ENCODE results near the gene TMA16. TPM values are rescaled to one million over a fixed set of nuclear protein-coding genes. Genes with fewer than 3 reads are reported as not detected.
"Not testable (repeated sequence)": the region's sequence is repeated elsewhere in the genome, so short reads cannot be mapped to it uniquely, and the experiment has no call there.

TMA16 gene
- total RNA-seq, 2 experiments from 2014 or later = 54.7 to 63.6 TPM

- no peak for ATAC-seq
- no peaks in the 10 kb centered on the region for H3K4me1 Mint-ChIP-seq
- H3K27me3 Mint-ChIP-seq = no peaks in the 10 kb centered on the region
- intact Hi-C loops (cut with DNase I, micrococcal nuclease) = no loop called here
- ChIA-PET CTCF (no interaction called here), POLR2A (no interaction called here)
- H3K27ac Mint-ChIP-seq = no peak overlapping the region
- H3K4me3 Mint-ChIP-seq = no peak overlapping the region
- no peaks in the 10 kb centered on the region for H3K9me3 Mint-ChIP-seq (ENCODE audit: low read depth)
- DNase-seq = no peak
- peaks cover 49% of the 10 kb centered on the region for H3K36me3 Mint-ChIP-seq (ENCODE audit: low read depth)
Observed at GRCh38 chr4:163523791-163524365, 29.4 kb downstream of the TMA16 start.

DNA sequence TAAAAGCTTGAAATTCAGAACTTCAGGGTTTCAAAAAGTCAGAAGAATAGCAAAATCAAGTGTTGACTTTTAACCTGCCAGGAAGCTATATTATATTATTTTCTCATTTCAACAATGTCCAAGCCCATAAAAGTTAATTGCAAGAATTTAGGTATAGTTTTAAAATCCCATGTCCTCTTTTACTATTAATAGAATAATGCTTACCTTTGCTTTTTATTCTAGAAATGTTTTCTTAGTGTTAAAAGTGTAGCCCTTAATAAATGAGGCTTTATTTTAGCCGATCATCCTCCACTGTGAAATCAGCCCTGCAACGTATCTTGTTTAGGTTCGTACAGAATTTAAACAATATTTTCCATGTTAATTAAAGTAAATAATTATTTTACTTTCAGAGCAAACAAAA, 31.5 kb downstream of the TMA16 start:
- POLR2A ChIA-PET = no interaction called here
- DNase-seq (no peak), ATAC-seq (no peak)
- H3K4me3 Mint-ChIP-seq = no peak overlapping the region
- CTCF ChIA-PET = interaction anchor here (0.6 to 1.3 kb wide), 4 partner anchors 18 to 265 kb away, joined by 3 read pairs; no protein-coding TSS in a partner anchor
- intact Hi-C loops (cut with DNase I, micrococcal nuclease) = no loop called here
- H3K27ac Mint-ChIP-seq = no peak overlapping the region
- H3K36me3 Mint-ChIP-seq (ENCODE audit: low read depth) = peaks cover 48% of the 10 kb centered on the region
- H3K4me1 Mint-ChIP-seq = no peaks in the 10 kb centered on the region
- no peaks in the 10 kb centered on the region for H3K9me3 Mint-ChIP-seq (ENCODE audit: low read depth)
- H3K27me3 Mint-ChIP-seq = no peaks in the 10 kb centered on the region

DNA sequence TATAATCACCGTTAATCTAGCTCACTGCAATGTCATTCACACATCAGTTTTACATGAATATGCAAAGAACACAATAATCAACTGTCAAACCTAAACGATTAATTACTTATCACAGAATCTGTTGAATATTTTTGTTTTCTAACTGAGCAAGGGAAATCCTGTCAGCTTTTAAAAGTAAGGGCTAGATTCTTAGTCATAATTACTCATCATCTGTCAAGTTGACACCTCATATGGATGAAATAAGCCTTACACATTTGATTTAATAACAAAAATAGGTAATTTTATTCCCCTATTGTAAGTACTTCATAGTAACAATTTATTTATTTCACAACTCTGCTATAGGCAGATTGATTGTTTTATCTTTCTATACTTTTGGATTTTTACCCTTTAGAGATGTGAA, 32.7 kb downstream of the TMA16 start:
- ATAC-seq (no peak), DNase-seq (no peak)
- no peak overlapping the region for H3K27ac Mint-ChIP-seq
- intact Hi-C loops (cut with DNase I, micrococcal nuclease) = no loop called here
- H3K4me3 Mint-ChIP-seq = no peak overlapping the region
- peaks cover 45% of the 10 kb centered on the region for H3K36me3 Mint-ChIP-seq (ENCODE audit: low read depth)
- ChIA-PET POLR2A (no interaction called here), CTCF (interaction anchor here (0.7 kb wide), 2 partner anchors 21 to 42 kb away, joined by 3 read pairs; no protein-coding TSS in a partner anchor)
- H3K4me1 Mint-ChIP-seq = no peaks in the 10 kb centered on the region
- no peaks in the 10 kb centered on the region for H3K9me3 Mint-ChIP-seq (ENCODE audit: low read depth)
- no peaks in the 10 kb centered on the region for H3K27me3 Mint-ChIP-seq

- H3K27ac Mint-ChIP-seq = no peak overlapping the region
- no peak overlapping the region for H3K4me3 Mint-ChIP-seq
- ChIA-PET CTCF (interaction anchor here (0.6 kb wide), 1 partner anchor 32 kb away, joined by 3 read pairs; no protein-coding TSS in a partner anchor), POLR2A (no interaction called here)
- no peaks in the 10 kb centered on the region for H3K27me3 Mint-ChIP-seq
- no peaks in the 10 kb centered on the region for H3K9me3 Mint-ChIP-seq (ENCODE audit: low read depth)
- no peak for ATAC-seq
- DNase-seq = no peak
- no peaks in the 10 kb centered on the region for H3K4me1 Mint-ChIP-seq
- intact Hi-C loops (cut with DNase I, micrococcal nuclease) = no loop called here
- peaks cover 37% of the 10 kb centered on the region for H3K36me3 Mint-ChIP-seq (ENCODE audit: low read depth)
Observed at GRCh38 chr4:163528653-163529052, 34.2 kb downstream of the TMA16 start.

DNA sequence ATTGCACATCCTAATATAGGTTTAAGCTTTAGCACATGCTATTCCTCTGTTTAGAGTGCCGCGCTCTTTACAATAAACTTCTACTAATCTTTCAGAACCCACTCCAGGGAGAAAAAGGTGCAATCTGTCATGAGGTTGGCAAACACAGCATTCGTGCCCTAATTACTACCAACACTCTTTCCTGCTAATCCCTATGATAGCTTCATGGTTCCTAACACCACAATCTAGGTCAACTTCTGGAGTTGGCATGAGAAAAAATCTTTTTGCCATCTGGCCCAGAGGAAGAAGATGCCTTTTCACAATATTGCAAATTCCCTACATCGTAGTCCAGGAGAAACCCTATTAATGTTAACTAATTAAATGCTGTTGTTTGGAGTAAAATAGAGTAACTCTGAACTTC, 39.6 kb downstream of the TMA16 start:
- CTCF ChIA-PET = interaction anchor here (0.7 kb wide), 1 partner anchor 236 kb away, joined by 3 read pairs; no protein-coding TSS in a partner anchor
- H3K9me3 Mint-ChIP-seq (ENCODE audit: low read depth) = no peaks in the 10 kb centered on the region
- H3K36me3 Mint-ChIP-seq (ENCODE audit: low read depth) = peaks cover 21% of the 10 kb centered on the region
- DNase-seq = no peak
- POLR2A ChIA-PET = no interaction called here
- intact Hi-C loops (cut with DNase I, micrococcal nuclease) = no loop called here
- H3K4me3 Mint-ChIP-seq = no peak overlapping the region
- ATAC-seq = no peak
- H3K27me3 Mint-ChIP-seq = no peaks in the 10 kb centered on the region
- H3K4me1 Mint-ChIP-seq = no peaks in the 10 kb centered on the region
- no peak overlapping the region for H3K27ac Mint-ChIP-seq

- DNase-seq = no peak
- peaks cover 13% of the 10 kb centered on the region for H3K36me3 Mint-ChIP-seq (ENCODE audit: low read depth)
- CTCF ChIA-PET = interaction anchor here (0.6 to 1.6 kb wide), 4 partner anchors 8 to 15 kb away, joined by 3 to 4 read pairs (median 3); no protein-coding TSS in a partner anchor
- no peaks in the 10 kb centered on the region for H3K27me3 Mint-ChIP-seq
- H3K4me1 Mint-ChIP-seq = no peaks in the 10 kb centered on the region
- peak; percentile 44 for ATAC-seq
- POLR2A ChIA-PET = no interaction called here
- H3K27ac Mint-ChIP-seq = no peak overlapping the region
- H3K9me3 Mint-ChIP-seq (ENCODE audit: low read depth) = no peaks in the 10 kb centered on the region
- intact Hi-C loops (cut with DNase I, micrococcal nuclease) = no loop called here
- H3K4me3 Mint-ChIP-seq = no peak overlapping the region
Observed at GRCh38 chr4:163535657-163536056, 41.2 kb downstream of the TMA16 start.

DNA sequence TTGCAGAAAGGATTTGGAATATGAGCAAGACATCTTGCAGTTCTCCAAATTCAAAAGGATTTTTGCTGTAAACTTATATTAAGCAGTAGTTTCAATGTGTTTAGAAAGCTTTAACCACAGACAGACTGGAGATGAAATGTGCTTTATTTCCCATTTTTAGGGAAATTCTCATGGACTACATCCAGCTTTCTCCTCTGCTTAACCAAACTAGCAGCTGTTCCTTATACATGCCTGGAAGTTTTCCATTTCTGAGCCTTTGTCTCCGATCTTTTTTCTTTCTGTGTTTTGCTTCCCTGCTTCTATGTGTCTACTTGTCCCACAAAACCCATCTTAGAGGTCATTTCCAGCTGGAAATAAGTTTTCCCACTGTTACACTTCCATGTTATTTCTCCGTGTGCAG, 41.6 kb downstream of the TMA16 start:
- CTCF ChIA-PET = interaction anchor here (0.9 to 1.6 kb wide), 5 partner anchors 8 to 14 kb away, joined by 3 to 5 read pairs (median 3); no protein-coding TSS in a partner anchor
- no peak overlapping the region for H3K4me3 Mint-ChIP-seq

GRCh38 chr4:163537114-163537513, 42.6 kb downstream of the TMA16 start:
- intact Hi-C loops (cut with DNase I, micrococcal nuclease) = no loop called here
- Mint-ChIP-seq H3K9me3 (ENCODE audit: low read depth) (no peaks in the 10 kb centered on the region), H3K27ac (no peak overlapping the region), H3K4me3 (no peak overlapping the region), H3K4me1 (no peaks in the 10 kb centered on the region), H3K36me3 (ENCODE audit: low read depth) (peaks cover 7% of the 10 kb centered on the region), H3K27me3 (no peaks in the 10 kb centered on the region)
- POLR2A ChIA-PET = no interaction called here
- ATAC-seq (no peak), DNase-seq (no peak)
- CTCF ChIA-PET = interaction anchor here (1.0 to 1.6 kb wide), 4 partner anchors 8 to 51 kb away, joined by 3 to 5 read pairs (median 3); no protein-coding TSS in a partner anchor

More for the DNA sequence above, 41.6 kb downstream of the TMA16 start:
- Mint-ChIP-seq H3K27me3 (no peaks in the 10 kb centered on the region), H3K4me1 (no peaks in the 10 kb centered on the region), H3K27ac (no peak overlapping the region), H3K9me3 (ENCODE audit: low read depth) (no peaks in the 10 kb centered on the region), H3K36me3 (ENCODE audit: low read depth) (peaks cover 10% of the 10 kb centered on the region)
- DNase-seq = no peak
- ATAC-seq = no peak
- intact Hi-C loops (cut with DNase I, micrococcal nuclease) = no loop called here
- POLR2A ChIA-PET = no interaction called here

GRCh38 chr4:163538820-163539219, 44.3 kb downstream of the TMA16 start:
- H3K36me3 Mint-ChIP-seq (ENCODE audit: low read depth); H3K9me3 Mint-ChIP-seq (ENCODE audit: low read depth); H3K4me3 Mint-ChIP-seq; DNase-seq; H3K4me1 Mint-ChIP-seq; intact Hi-C loops (cut with DNase I, micrococcal nuclease); H3K27ac Mint-ChIP-seq; ATAC-seq; POLR2A ChIA-PET; H3K27me3 Mint-ChIP-seq: not testable (repeated sequence)
- CTCF ChIA-PET = interaction anchor here (1.5 to 6.2 kb wide), 2 partner anchors 12 to 142 kb away, joined by 3 to 42 read pairs; no protein-coding TSS in a partner anchor

GRCh38 chr4:163540448-163540847, 46.0 kb downstream of the TMA16 start:
- Mint-ChIP-seq H3K27ac (no peak overlapping the region), H3K36me3 (ENCODE audit: low read depth) (peaks cover 4% of the 10 kb centered on the region), H3K27me3 (no peaks in the 10 kb centered on the region), H3K4me1 (no peaks in the 10 kb centered on the region), H3K4me3 (no peak overlapping the region), H3K9me3 (ENCODE audit: low read depth) (no peaks in the 10 kb centered on the region)
- intact Hi-C loops (cut with DNase I, micrococcal nuclease) = loop anchor here (5.0 to 10.0 kb wide), 4 partner anchors 208 to 493 kb away; partner anchors contain the start of genes NAF1 (in 1 of the 2) and NPY1R (in 1 of the 2)
- ChIA-PET CTCF (interaction anchor here (1.0 to 6.2 kb wide), 2 partner anchors 10 to 19 kb away, joined by 3 to 42 read pairs; no protein-coding TSS in a partner anchor), POLR2A (interaction anchor here (1.0 kb wide), 1 partner anchor 46 kb away, joined by 4 read pairs; the partner anchor contains the start of gene TMA16)
- DNase-seq (no peak), ATAC-seq (no peak)

GRCh38 chr4:163540977-163541376, 46.5 kb downstream of the TMA16 start:
- intact Hi-C loops (cut with DNase I, micrococcal nuclease) = loop anchor here (5.0 to 10.0 kb wide), 4 partner anchors 209 to 494 kb away; partner anchors contain the start of genes NAF1 (in 1 of the 2) and NPY1R (in 1 of the 2)
- ChIA-PET CTCF (interaction anchor here (1.0 to 6.2 kb wide), 2 partner anchors 10 to 19 kb away, joined by 3 to 42 read pairs; no protein-coding TSS in a partner anchor), POLR2A (interaction anchor here (1.0 kb wide), 1 partner anchor 47 kb away, joined by 4 read pairs; the partner anchor contains the start of gene TMA16)
- Mint-ChIP-seq H3K4me3 (no peak overlapping the region), H3K27me3 (no peaks in the 10 kb centered on the region), H3K9me3 (ENCODE audit: low read depth) (no peaks in the 10 kb centered on the region), H3K4me1 (no peaks in the 10 kb centered on the region), H3K36me3 (ENCODE audit: low read depth) (peaks cover 4% of the 10 kb centered on the region), H3K27ac (no peak overlapping the region)
- ATAC-seq (no peak), DNase-seq (no peak)

GRCh38 chr4:163542275-163542674, 47.8 kb downstream of the TMA16 start:
- intact Hi-C loops (cut with DNase I, micrococcal nuclease) = loop anchor here (5.0 to 10.0 kb wide), 4 partner anchors 210 to 495 kb away; partner anchors contain the start of genes NAF1 (in 1 of the 2) and NPY1R (in 1 of the 2)
- no peak overlapping the region for H3K4me3 Mint-ChIP-seq

More at GRCh38 chr4:163542275-163542674, 47.8 kb downstream of the TMA16 start:
- DNase-seq = no peak
- Mint-ChIP-seq H3K27ac (no peak overlapping the region), H3K9me3 (ENCODE audit: low read depth) (no peaks in the 10 kb centered on the region), H3K27me3 (no peaks in the 10 kb centered on the region), H3K36me3 (ENCODE audit: low read depth) (peaks cover 2% of the 10 kb centered on the region), H3K4me1 (no peaks in the 10 kb centered on the region)
- ChIA-PET POLR2A (no interaction called here), CTCF (interaction anchor here (0.9 to 6.2 kb wide), 3 partner anchors 8 to 317 kb away, joined by 3 to 42 read pairs (median 9); partner anchors contain the start of gene TMA16)
- no peak for ATAC-seq
